Hepatocyte (in vitro differentiated cells): ENCODE data around the gene NOC4L.

Experiments
- CTCF ChIP-seq: fragments of 200-600 bp; sonication (generic); IDR thresholded peaks from 2 replicates; pipeline ENCODE4 v1.5.1; 2016; ENCODE audit warnings: antibody characterized with exemption, mild to moderate bottlenecking; ENCODE audit not compliant: poor library complexity
- EZH2 ChIP-seq: fragments of 200-600 bp; sonication (generic); IDR thresholded peaks from 2 replicates; pipeline ENCODE4 v1.6.1; 2016; ENCODE audit warnings: antibody characterized with exemption, mild to moderate bottlenecking, borderline replicate concordance
- EZH2phosphoT487 ChIP-seq: fragments of 200-600 bp; sonication (generic); IDR thresholded peaks from one replicate; pipeline ENCODE4 v1.6.1; 2018; ENCODE audit warnings: antibody characterized with exemption, mild to moderate bottlenecking, low read depth, moderate library complexity; ENCODE audit not compliant: unreplicated experiment, severe bottlenecking

GRCh38 chr12:132200800-132201199 is 56.5 kb downstream of the NOC4L start:
- no peak for TF ChIP-seq CTCF
- no peak for TF ChIP-seq EZH2
- TF ChIP-seq EZH2phosphoT487 = no peak
